ENCODE results near the gene VMAC. TPM values are rescaled to one million over a fixed set of nuclear protein-coding genes. Genes with fewer than 3 reads are reported as not detected.

Gene VMAC
- total RNA-seq, 2 donors from 2014 or later: 4.4 to 6.7 TPM

DNA sequence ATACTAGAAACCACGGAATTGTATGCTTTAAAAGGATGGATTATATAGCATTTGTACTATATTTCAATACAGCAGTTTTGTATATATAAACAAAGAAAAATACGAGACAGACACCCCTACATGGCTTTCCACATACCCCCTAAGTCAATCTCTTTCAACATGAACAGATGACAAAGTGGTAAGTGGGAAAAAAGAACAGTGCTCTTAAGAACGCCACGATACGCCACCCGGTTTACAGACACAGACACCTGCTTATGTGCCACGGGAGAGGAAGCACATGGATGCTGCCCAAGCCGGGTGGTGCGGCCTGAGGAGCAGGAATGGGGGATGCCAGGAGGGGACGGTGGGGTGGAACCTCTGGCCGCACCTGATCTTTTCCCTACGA lies 17.5 kb downstream of the VMAC start:
- ATAC-seq (no peak), DNase-seq (ENCODE audit: low spot score) (no peak)
- Mint-ChIP-seq H3K36me3 (no peaks in the 10 kb centered on the region), H3K4me1 (ENCODE audit: low read depth in 2 of 2) (no peaks in the 10 kb centered on the region), H3K27ac (no peak overlapping the region), H3K4me3 (no peak overlapping the region), H3K9me3 (no peaks in the 10 kb centered on the region), H3K27me3 (no peaks in the 10 kb centered on the region)

DNA sequence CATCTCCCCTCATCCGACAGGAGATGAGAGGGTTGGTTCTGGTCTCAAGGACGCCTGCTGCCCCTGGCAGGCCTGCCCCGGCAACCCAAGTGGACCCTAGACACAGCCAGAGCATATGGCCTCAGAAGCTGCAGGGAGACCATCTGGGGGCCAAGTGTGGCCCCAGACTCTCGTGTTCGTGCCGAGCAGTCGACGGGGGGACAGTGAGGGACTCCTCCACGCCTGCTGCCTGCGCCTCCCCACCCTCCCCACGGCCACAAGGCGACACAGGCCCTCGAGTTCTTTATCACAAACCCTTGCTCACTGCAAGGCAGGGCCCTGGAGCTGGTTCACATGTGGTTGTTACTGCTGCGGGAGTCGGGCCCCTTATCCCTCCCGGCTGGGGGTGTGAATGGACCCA lies 18.7 kb downstream of the VMAC start:
- Mint-ChIP-seq H3K27me3 (no peaks in the 10 kb centered on the region), H3K27ac (no peak overlapping the region), H3K9me3 (no peaks in the 10 kb centered on the region), H3K4me1 (ENCODE audit: low read depth in 2 of 2) (no peaks in the 10 kb centered on the region), H3K36me3 (peaks cover 7% of the 10 kb centered on the region), H3K4me3 (no peak overlapping the region)
- no peak for DNase-seq (ENCODE audit: low spot score)
- ATAC-seq: no peak

DNA sequence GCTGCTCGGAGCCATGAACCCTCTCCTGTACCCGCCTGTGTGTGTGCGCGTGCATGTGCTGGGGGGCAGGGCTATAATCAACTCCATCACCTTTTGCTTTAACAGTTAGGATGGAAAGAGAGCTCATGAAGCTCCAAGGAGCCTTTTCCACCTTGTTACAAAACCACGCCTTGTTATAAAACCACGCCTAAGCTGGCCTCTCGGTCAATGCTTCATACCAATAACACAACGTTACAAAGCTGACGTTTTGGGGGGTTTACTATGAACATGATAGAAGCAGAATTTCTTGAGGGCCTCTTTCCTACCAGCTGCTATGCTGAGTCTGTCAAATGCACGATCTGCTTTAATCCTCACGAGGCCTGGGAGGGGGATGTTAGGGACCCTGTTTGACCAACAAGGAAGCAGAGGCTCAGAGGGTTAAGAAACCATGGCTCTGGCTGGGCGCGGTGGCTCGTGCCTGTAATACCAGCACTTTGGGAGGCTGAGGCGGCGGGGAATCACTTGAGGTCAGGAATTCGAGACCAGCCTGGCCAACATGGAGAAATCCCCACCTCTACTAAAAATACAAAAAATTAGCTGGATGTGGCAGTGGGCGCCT lies 21.3 kb downstream of the VMAC start:
- no peaks in the 10 kb centered on the region for H3K4me1 Mint-ChIP-seq (ENCODE audit: low read depth in 2 of 2)
- H3K9me3 Mint-ChIP-seq: no peaks in the 10 kb centered on the region
- H3K27me3 Mint-ChIP-seq: no peaks in the 10 kb centered on the region
- H3K36me3 Mint-ChIP-seq: peaks cover 11% of the 10 kb centered on the region
- H3K4me3 Mint-ChIP-seq: no peak overlapping the region
- ATAC-seq (no peak), DNase-seq (ENCODE audit: low spot score) (no peak)
- no peak overlapping the region for H3K27ac Mint-ChIP-seq

DNA sequence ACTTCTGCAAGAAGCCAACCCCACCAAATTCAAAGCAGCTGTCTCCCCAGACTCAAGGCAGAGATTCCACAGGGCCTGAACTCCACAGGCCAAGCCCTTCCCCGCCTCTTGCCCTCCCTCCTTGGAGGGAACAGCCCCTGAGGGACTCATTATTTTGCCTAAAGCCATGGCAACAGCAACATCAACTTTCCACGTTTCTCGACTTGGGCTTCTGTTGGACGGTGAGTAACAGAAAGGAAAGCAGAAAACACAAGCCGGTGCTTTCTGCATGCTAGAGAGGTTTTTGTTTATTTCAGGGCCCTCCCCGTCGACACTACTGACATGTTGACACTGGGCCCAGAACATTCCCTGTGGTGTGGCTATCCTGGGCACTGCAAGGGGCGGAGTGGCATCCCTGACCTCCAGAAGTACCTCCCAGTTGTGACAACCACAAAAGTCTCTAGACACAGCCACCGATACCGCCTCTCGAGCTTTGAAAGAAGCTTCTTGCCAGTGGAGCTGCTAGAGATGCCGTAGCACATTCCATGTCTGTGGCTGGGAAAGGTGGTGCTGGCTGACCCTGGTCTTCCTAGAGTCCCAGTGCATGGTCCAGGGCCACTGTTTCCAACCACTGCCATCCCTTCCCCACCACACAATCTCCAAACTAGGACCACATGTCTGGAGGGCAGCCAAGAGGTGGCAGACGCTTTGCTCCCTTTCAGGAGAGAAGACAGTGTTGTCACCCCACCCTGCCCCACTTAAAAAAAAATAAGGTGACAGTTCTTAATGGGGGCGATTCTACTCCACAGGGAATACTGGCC lies 22.2 kb downstream of the VMAC start:
- no peaks in the 10 kb centered on the region for H3K4me1 Mint-ChIP-seq (ENCODE audit: low read depth in 2 of 2)
- no peaks in the 10 kb centered on the region for H3K27me3 Mint-ChIP-seq
- H3K36me3 Mint-ChIP-seq: peaks cover 11% of the 10 kb centered on the region
- ATAC-seq (no peak), DNase-seq (ENCODE audit: low spot score) (no peak)
- no peak overlapping the region for H3K27ac Mint-ChIP-seq
- no peak overlapping the region for H3K4me3 Mint-ChIP-seq
- no peaks in the 10 kb centered on the region for H3K9me3 Mint-ChIP-seq

DNA sequence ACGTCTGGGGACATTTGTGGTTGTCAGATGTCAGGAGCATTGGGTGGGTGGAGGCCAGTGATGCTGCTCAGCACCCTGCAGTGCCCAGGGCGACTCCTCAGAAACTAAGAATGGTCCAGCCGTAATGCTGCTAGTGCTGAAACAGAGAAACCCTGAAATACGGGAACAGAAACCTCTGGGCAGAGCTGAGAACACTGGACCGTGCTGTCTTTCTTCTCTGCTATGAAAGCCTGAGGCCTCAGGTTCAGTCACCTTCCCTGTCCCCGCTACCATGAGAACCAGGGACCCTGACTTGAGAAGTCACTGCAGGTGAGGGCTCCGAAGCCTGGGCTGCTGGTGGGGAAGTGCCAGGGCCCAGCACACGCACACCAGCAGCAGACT lies 22.8 kb downstream of the VMAC start:
- no peak overlapping the region for H3K27ac Mint-ChIP-seq
- H3K36me3 Mint-ChIP-seq: peaks cover 11% of the 10 kb centered on the region
- no peaks in the 10 kb centered on the region for H3K27me3 Mint-ChIP-seq

DNA sequence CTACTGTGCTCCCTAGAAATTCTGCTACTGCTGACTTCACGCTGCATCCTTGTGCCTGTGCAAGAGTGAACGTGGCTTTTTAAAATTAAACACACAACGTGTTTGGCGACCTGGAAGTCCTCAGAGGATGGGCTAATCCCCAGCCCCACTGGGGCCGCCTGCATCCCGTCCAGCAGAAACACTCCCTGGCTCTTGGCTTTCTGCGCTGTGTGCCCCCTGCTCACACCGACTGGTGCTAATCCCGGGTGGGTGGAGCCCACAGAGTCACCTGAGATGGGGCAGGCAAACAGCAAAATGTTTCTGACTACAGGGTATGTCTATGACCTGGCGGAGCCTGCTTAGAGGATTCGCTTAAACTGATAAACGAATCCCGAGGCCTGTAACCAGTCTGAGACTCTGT lies 24.5 kb downstream of the VMAC start:
- peaks cover 0 to 3% of the 10 kb centered on the region in 2 donors for H3K4me1 Mint-ChIP-seq (ENCODE audit: low read depth in 2 of 2)
- H3K27me3 Mint-ChIP-seq: no peaks in the 10 kb centered on the region
- DNase-seq (ENCODE audit: low spot score) (no peak), ATAC-seq (no peak)
- H3K36me3 Mint-ChIP-seq: peaks cover 11% of the 10 kb centered on the region
- H3K27ac Mint-ChIP-seq: no peak overlapping the region
- no peaks in the 10 kb centered on the region for H3K9me3 Mint-ChIP-seq
- H3K4me3 Mint-ChIP-seq: no peak overlapping the region

More for the DNA sequence above, 22.8 kb downstream of the VMAC start:
- DNase-seq (ENCODE audit: low spot score): no peak
- Mint-ChIP-seq H3K4me1 (ENCODE audit: low read depth in 2 of 2) (no peaks in the 10 kb centered on the region), H3K9me3 (no peaks in the 10 kb centered on the region), H3K4me3 (no peak overlapping the region)
- no peak for ATAC-seq

DNA sequence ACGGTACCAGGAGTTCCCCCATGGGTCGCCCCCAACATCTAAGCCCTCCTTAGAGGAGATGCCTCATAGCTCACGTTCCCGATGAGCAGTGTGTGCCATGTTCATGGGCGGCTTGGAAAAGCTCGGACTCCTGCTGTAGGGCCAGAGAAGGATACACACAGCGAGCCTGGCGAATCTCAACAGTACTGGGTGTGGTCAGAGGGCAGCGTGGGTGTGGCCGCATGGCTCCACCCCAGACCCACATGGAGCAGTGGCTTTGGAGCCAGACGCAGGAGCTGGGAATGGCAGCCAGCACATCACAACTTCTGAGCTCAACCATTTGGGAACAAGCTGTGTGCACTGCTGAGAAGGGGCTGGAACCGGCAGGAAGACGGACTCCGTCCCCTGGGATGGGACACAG lies 25.0 kb downstream of the VMAC start:
- no peaks in the 10 kb centered on the region for H3K9me3 Mint-ChIP-seq

DNA sequence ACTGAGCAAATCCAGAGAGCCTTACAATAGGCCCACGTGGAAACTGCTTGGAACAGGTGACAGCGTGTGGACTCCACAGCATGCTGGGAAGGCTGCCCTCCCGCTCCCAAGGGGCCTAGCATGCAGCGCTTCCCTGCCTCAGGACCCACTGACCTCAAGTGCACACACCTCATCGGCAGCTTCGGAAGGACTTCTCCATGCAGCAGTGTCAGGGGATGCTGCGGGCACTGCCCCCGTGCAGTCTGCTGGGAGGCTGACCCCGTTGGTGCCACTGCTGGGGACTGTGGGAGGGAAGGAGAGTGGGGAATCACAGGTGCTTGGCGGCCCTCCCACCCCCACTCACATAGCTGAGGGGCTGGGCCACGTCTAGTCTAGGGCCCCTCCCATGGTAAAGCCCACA lies 26.6 kb downstream of the VMAC start:
- no peak overlapping the region for H3K4me3 Mint-ChIP-seq
- peaks cover 0 to 9% of the 10 kb centered on the region in 2 donors for H3K4me1 Mint-ChIP-seq (ENCODE audit: low read depth in 2 of 2)
- no peaks in the 10 kb centered on the region for H3K27me3 Mint-ChIP-seq
- peaks cover 11% of the 10 kb centered on the region for H3K36me3 Mint-ChIP-seq
- H3K27ac Mint-ChIP-seq: no peak overlapping the region
- no peaks in the 10 kb centered on the region for H3K9me3 Mint-ChIP-seq
- no peak for DNase-seq (ENCODE audit: low spot score)
- ATAC-seq: no peak

More for the DNA sequence above, 25.0 kb downstream of the VMAC start:
- H3K36me3 Mint-ChIP-seq: peaks cover 11% of the 10 kb centered on the region
- no peaks in the 10 kb centered on the region for H3K27me3 Mint-ChIP-seq
- no peak for DNase-seq (ENCODE audit: low spot score)
- H3K4me3 Mint-ChIP-seq: no peak overlapping the region
- H3K4me1 Mint-ChIP-seq (ENCODE audit: low read depth in 2 of 2): peaks cover 0 to 5% of the 10 kb centered on the region in 2 donors
- H3K27ac Mint-ChIP-seq: no peak overlapping the region
- ATAC-seq: no peak

DNA sequence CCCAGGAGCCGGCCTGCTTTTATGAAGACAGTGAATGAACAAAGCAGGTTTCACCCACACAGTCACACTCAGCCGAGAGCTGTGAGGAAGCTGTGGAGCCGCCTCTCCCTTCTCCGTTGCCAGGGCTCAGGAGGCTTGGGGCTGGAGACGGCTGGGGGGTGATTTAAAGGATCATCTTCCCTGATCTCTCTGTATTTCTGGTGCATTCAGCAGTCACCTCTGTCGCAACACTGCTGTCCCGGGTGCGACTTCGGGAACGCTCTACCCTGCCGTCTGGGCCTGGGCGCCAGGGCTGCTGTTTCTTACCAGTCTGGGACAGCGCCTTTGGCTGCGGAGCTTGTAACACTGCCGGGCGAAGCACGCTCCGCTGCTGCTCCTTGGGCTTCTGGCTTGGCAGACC lies 27.5 kb downstream of the VMAC start:
- H3K4me1 Mint-ChIP-seq (ENCODE audit: low read depth in 2 of 2): peaks cover 0 to 9% of the 10 kb centered on the region in 2 donors
- ATAC-seq: no peak
- H3K4me3 Mint-ChIP-seq: no peak overlapping the region
- peaks cover 11% of the 10 kb centered on the region for H3K36me3 Mint-ChIP-seq
- H3K27ac Mint-ChIP-seq: no peak overlapping the region
- no peak for DNase-seq (ENCODE audit: low spot score)
- H3K27me3 Mint-ChIP-seq: no peaks in the 10 kb centered on the region
- no peaks in the 10 kb centered on the region for H3K9me3 Mint-ChIP-seq

DNA sequence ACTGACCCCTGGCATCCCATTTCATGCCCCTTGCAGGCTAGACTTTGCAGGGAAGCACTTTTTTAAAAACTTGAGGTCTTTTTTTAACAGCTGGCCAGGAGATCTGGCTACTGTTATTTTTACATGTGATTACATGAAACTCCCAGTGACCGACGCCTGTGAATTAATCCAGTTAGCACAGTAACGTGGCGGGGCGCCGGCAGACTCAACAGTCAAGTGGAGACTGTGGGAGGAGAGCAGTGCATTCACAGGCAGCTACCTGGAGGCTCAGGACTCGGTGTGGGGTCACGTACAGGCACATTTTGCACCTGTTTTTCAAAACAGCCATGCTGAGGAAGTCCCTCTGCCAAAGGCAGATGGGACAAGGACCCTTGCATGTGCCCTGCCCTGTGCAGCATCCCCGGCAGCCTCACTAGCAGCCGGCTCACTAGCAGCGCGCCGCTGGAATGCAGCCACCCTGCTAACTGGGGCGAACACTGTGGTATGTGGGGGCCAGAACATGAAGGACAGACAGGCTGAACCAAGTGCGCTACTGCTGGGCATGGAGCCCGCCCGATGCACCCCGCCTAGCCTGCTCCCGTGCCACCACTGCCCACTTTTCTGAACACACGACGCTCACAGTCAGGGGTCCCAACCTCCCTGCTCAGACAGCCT lies 28.1 kb downstream of the VMAC start:
- Mint-ChIP-seq H3K4me1 (ENCODE audit: low read depth in 2 of 2) (peaks cover 0 to 11% of the 10 kb centered on the region in 2 donors), H3K27ac (no peak overlapping the region), H3K9me3 (no peaks in the 10 kb centered on the region), H3K4me3 (no peak overlapping the region), H3K27me3 (no peaks in the 10 kb centered on the region), H3K36me3 (peaks cover 10% of the 10 kb centered on the region)
- ATAC-seq (no peak), DNase-seq (ENCODE audit: low spot score) (no peak)

DNA sequence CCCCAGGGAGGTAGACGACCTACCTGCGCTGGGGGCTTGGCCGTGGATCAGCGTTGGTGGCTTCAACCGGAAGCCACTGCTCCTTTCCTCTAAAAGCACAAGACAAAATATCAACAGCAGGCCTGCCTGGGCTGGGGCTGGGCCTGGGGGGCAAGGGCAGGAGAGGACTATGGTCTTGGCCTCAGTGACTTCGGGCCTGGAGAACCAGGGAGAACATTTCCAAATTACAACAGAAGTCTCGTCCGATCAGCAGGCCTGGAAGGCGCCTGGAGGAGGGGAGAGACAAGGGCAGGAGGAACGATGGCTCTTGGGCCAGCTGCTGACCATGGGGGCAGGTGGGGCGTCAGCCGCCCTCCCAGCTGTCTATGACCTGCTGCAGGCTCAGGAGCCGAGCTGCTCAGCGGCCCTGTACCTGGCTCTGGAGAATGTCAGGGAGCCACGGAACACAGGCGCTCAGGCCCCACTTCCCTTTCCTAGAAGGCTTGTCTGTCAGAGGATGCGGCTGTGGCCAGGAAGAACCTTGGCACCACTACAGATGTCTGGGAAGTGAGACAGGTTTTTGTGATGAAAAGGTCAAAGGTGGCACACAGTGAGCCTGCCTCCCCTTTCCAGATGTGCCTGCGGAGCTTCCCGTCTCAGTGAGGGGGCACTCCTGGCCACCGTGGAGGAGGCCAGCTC lies 28.9 kb downstream of the VMAC start:
- H3K4me1 Mint-ChIP-seq (ENCODE audit: low read depth in 2 of 2): peaks cover 0 to 11% of the 10 kb centered on the region in 2 donors
- no peaks in the 10 kb centered on the region for H3K9me3 Mint-ChIP-seq
- H3K27me3 Mint-ChIP-seq: no peaks in the 10 kb centered on the region
- no peak for DNase-seq (ENCODE audit: low spot score)
- H3K4me3 Mint-ChIP-seq: no peak overlapping the region
- H3K27ac Mint-ChIP-seq: no peak overlapping the region
- ATAC-seq: no peak
- H3K36me3 Mint-ChIP-seq: peaks cover 4% of the 10 kb centered on the region

DNA sequence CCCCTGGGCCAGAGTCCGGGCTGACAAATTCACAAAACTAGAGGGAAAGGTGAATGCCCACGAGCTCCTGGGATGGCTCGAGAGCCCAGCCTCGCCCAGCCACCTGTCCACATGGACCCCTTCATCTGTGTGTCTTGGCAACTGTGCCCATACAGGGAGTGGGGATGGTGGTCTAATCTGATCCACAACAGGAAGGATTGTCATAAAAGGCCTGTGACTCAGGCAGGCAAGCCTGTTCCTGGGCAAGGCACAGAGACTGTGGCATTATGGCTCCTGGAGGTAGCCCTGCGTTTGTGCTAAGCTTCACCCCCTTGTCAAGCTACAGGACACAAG lies 29.4 kb downstream of the VMAC start:
- no peaks in the 10 kb centered on the region for H3K36me3 Mint-ChIP-seq
- H3K27ac Mint-ChIP-seq: no peak overlapping the region
- H3K4me3 Mint-ChIP-seq: no peak overlapping the region
- peaks cover 0 to 11% of the 10 kb centered on the region in 2 donors for H3K4me1 Mint-ChIP-seq (ENCODE audit: low read depth in 2 of 2)
- ATAC-seq (no peak), DNase-seq (ENCODE audit: low spot score) (no peak)
- no peaks in the 10 kb centered on the region for H3K9me3 Mint-ChIP-seq
- H3K27me3 Mint-ChIP-seq: no peaks in the 10 kb centered on the region

DNA sequence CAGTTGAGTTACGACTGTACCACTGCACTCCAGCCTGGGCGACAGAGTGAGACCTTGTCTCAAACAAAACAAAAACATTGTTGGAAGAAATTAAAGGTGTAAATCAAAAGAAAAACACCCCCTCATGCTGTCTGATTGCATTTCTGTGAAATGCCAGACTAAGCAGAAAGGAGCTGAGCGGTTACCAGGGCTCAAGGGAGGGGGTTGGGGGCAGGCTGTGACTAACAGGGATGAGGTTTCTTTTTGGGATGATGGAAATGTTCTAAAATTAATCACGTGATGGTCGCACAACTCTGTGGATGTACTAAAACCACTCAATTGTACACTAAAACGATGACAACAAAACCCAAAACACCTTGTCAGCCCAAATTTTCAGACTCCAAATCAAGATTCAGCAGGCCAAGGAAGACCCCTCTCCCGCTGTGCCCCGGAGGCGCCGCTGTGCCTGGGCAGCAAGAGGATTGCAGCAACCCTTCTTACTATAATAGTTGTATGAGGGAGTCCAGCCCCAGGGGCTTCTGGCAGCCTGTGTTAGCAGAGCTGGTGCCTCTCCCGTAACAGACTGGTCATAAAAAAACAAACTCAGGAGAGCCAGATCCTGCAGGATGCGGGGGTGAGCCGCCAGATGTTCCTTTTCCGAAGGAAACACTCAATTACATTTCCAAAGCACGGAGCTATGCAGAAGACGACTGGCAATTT lies 30.3 kb downstream of the VMAC start:
- no peak overlapping the region for H3K27ac Mint-ChIP-seq

More for the DNA sequence above, 30.3 kb downstream of the VMAC start:
- H3K9me3 Mint-ChIP-seq: no peaks in the 10 kb centered on the region
- ATAC-seq: no peak
- H3K27me3 Mint-ChIP-seq: no peaks in the 10 kb centered on the region
- no peaks in the 10 kb centered on the region for H3K36me3 Mint-ChIP-seq
- H3K4me1 Mint-ChIP-seq (ENCODE audit: low read depth in 2 of 2): peaks cover 0 to 11% of the 10 kb centered on the region in 2 donors
- no peak overlapping the region for H3K4me3 Mint-ChIP-seq
- DNase-seq (ENCODE audit: low spot score): no peak

All from natural killer cell treated with Interleukin-12 subunit alpha and Interleukin-12 subunit beta and Interleukin-15 and Interleukin-18, amount 100 ng/mL, for 72 hours (primary cell).